OCI-M1 (cell line): ENCODE results near the gene NUP62.
"Not testable (repeated sequence)": the region's sequence is repeated elsewhere in the genome, so short reads cannot be mapped to it uniquely, and the experiment has no call there.

Source experiments
- DNase-seq: peaks from one replicate; lab custom pipeline; 2025; lab: John Stamatoyannopoulos, UW

The NUP62 gene

GRCh38 chr19:49924881-49925210 lies 4.5 kb downstream of the NUP62 start:
- DNase-seq: not testable (repeated sequence)

- DNase-seq: no peak
Observed at GRCh38 chr19:49924004-49924880, 5.1 kb downstream of the NUP62 start.

DNA sequence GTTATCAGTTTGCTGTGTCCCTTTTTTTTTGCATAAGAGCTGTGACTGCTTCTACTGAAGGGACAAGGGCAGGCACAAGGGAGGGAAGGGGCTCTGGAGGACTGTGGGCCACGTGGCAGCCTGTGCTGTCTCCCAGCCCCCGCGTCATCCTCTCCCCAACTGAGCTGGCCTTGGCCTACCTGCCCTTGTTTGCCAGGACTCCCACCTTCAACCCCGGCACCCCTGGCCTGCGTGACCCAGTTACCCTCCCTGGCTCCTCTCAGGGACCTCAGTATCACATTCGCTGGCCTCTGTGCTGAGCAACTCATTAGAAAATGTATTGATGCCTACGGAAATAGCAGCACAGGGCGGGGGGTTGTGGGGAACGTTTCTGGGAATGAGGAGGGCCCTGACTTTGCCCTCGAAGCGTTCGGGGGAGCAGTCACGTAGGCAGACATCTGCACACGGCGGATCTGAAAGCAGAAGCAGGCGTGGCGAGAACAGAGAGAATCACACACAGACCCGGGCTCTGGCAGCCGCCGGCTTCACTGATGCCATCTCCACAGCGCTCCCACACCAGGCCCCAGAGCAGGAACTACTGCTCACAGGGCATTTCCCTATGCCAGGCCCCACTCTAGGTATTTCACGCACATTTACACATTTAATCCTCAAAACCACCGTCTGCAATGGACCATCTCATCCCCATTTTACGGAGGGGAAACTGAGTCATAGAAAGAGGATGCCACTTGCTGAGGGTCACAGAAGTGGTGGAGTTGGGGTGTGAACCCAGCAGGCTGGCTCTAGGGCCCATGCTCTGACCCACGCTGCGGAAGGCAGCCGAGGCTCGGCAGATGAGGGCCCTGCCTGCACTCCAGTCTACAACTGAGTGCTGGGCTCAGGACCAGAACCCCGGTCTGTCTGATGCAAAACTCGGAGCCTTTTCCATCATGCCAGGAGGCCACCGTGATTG lies 6.0 kb downstream of the NUP62 start:
- DNase-seq: no peak

DNA sequence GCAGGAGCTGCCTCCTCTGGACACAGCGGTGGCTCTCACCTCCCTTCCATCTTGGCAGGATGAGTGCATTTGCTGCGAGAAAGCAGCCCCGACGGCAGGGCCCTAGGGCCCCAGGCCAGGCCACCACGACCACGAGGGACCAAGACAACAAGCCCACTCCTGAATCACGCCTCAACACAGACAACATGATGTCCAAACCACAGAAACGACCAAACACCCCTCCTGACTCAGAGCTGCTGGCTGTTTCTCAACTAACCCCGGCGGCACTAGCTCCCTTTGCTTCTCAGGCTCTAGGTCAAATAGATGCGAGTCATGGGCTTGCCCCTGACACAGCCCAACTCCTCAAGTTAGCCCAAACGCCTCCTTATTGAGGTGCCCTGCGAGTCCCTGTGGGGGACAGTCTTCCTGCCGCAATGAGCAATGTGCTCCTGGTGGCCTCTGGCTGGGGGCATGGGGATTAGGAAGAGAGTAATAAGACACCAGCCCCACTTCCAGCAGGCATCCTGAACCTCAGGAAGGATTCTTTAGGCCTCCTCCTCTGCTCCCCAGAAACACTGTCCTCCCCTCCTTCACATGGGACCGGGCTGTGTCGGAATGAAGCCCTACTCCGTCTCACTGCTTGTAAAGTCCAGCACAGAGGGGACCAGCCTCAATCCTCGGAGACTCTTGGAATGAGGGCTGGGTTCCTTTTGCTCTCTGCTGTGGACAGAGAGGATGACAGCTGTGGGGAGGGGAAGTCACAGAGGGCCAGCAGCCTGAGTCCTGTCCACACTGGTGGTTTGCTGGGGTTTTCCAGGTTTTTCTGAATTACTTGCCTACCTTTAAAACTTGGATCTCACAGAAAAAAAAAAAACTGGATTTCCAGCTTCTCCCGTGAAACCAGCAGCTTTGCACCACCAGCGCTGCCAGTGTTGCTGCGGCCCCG lies 7.2 kb downstream of the NUP62 start:
- no peak for DNase-seq

- no peak for DNase-seq
Observed at GRCh38 chr19:49920624-49921363, 8.5 kb downstream of the NUP62 start.

DNA sequence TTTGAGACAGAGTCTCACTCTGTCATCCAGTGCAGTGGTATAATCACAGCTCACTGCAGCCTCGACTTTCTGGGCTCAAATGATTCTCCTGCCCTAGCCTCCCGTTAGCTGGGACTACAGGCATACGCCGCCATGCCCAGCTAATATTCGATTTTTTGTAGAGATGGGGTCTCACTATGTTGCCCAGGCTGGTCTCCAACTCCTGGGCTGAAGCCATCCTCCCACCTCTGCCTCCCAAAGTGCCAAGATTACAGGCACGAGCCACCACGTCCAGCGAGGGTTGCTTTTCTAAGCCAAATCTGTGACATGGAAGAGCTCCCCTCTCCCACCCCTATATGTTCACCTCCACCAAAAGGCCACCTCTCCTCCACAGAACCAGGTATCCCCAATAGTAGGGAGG lies 11.2 kb downstream of the NUP62 start:
- DNase-seq: no peak

GRCh38 chr19:49916839-49917733 lies 12.2 kb downstream of the NUP62 start:
- DNase-seq: no peak

DNA sequence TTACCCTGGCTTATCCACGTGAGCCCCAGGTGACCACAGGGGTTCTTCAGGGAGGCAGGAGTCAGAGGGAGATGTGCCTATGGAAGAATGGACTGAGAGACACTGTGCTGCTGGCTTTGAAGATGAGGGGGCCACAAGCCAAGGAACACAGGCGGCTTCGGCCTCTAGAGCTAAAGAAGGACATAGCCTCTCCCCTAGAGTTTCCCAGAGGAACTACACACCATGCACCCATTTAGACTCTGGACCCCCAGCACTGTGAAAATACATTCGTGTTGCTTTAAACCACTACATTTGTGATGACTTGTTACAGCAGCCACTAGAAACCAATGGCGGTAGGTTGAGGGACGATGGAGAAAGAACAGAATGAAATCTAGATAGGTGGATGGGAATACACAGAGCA lies 14.0 kb downstream of the NUP62 start:
- DNase-seq: no peak

DNA sequence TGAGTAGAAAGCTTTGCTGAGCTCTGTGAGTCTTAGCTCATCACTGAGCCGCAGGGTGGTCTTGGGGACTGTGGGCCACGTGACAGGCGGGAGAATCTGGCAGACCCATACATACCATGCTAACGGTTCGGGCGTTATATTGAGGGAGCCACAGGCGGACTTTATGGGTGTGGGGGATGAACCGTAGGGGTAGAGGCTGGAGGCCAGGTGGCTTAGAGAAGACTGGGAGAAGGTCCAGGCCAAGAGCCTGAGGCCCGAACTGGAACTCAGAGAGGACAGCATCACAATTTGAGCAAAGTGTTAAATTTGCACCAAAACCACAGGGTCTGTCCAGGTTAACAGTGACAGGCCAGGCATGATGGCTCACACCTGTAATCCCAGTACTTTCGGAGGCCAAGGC lies 15.6 kb downstream of the NUP62 start:
- DNase-seq: no peak

DNA sequence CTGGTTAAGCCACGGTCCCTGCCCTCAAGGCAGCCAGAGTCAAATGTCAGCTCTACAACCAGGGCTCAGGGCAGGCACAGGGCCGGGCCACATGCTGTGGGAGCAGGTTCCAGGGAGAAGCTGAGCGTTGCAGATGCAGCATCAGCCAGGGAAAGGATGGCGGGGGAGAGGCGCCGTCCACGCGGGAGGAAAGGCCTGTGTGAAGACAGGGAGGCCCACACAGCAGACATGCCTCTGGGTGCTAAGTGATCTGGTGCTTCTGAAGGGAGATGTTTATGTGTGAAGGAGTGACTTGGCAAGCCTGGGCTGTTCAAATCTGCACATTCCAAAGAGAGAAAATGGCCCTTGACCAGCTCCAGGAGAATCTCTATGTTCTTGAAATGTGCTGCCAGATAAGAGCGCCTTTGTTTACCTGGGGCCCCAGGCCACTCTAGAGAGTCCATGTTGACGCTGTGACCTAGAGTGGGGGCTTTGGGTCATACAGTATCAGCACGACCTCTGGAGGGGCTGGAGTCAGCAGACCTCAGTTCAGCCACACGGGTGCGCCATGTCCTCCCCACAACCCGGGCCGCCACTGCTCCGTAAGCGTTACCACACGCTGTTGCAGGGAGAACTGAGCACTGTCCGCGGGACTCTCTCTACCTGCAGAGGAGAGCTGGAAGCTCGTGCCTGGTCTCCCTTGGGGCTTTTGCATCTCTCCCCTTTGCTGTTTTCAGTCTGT lies 16.2 kb downstream of the NUP62 start:
- DNase-seq: no peak

- no peak for DNase-seq
Observed at GRCh38 chr19:49911381-49912145, 17.7 kb downstream of the NUP62 start.

GRCh38 chr19:49910179-49910578 lies 19.1 kb downstream of the NUP62 start:
- DNase-seq: no peak

DNA sequence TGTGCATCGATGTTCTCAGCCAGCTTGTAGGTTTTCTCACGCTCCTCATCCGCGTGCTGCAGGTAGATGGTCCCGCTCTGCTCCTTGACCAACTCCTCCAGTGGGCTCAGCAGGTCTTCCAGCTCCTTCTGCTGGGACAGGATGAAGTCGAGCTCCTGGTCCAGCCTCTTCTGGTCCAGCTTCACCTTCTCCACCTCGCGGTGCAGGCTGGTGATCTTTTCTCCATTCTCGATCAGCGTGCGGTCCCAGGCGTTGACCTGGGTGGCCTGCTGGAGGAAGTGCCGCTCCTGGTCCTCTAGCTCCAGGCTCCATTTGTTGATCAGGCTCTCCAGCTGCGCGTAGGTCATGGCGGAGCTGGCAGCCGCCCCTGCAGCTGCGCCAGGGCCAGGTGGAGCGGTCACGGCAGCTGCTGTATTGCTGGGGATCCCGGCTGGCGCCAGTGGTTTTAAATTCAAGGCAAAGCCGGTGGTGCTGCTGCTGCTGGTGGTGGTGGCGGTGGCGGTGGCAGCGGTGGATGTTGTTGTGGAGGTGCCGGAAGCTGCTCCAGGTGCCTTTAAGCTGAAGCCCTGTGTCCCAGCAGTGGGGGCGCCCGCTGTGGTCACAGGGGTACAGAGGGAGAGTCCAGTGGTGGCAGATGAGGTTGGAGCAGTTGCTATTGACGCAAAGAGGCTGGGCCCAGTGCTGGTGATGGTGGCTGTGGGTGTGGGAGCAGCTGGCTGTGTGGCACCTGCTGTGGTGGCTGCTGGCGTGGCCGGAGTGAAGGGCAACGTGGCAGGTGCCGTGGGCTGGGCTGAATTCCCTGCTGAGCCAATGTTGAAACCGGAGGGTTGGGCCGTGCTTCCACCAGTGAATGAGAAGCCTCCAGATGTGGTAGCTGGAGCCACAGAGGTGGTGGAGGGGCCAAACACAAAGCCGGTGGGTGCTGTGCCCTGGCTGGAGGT lies 20.6 kb downstream of the NUP62 start:
- DNase-seq: no peak

DNA sequence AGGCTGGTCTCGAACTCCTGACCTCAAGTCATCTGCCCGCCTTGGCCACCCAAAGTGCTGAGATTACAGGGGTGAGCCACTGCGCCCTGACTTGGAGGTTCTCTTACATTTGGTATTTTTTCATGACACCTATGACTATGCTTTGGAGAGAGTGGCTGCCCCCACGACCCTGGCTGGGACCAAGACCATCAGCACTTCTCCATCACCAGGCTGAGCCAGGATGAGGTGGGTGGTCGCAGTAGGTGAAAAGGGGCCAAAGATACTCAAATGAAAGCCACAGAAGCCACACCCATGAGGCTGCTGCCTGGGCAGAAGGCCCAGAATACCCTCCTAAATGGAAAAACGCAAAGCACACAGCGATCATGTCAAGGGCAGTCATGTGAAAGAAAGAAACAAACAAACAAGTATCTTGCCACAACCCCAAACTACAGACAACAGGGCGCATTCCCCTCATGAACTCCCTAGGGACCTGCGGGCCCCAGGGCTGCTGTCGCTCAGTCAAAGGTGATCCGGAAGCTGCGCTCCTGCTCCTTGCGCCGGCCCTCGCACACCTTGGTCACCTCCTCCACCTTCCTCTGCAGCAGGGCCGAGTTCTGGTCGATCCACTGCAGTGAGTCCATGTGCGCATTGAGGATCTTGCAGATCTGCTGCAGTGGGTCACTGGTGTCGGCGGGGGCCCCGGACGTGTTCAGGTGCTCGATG lies 21.4 kb downstream of the NUP62 start:
- DNase-seq: no peak

GRCh38 chr19:49906879-49907564 lies 22.3 kb downstream of the NUP62 start:
- no peak for DNase-seq

GRCh38 chr19:49904136-49904535 lies 25.2 kb downstream of the NUP62 start:
- no peak for DNase-seq
